Right renal cortex interstitium (tissue), 3 donors: Measurements from ENCODE around the gene TEX48. TPM values are rescaled to one million over a fixed set of nuclear protein-coding genes. Genes with fewer than 3 reads are reported as not detected.

Experiments
- DNase-seq, 3 donors: peaks; one replicate each; pipeline ENCODE4 v3.0.0-alpha.2; 2013; ENCODE audit warnings: low read depth in 3 of 3, low spot score in 2 of 3
- polyA plus RNA-seq, 3 donors: library from polyadenylated mRNA; unstranded; fragments of 120-200 nt; gene quantifications; one replicate each; pipeline ENCODE4 v1.2.1, GENCODE V29; 2013; ENCODE audit not compliant: insufficient read length in 3 of 3

The TEX48 gene
- polyA plus RNA-seq, 3 donors, result not detected

- DNase-seq, result no peak
Observed at GRCh38 chr9:114626415-114627020, 55.5 kb downstream of the TEX48 start.

DNA sequence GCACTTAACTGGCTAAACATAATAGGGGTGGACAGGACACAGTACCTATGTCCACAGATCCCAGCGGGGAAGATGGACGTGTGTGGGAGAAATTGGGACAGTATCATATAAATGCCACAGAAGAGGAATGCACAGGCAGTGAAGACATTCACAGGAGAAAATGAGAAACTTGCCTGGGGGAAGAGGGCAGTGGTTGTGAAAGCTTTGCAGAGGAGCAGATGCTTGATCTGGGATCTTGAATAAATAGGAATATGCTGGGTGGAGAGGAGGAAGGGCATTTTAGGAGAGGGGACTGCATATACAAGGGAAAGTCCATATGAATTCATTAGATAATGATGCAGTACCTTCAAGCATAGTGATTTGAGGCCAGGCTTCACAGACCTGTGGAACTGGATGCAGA is 57.3 kb downstream of the TEX48 start:
- DNase-seq, result no peak

GRCh38 chr9:114621975-114622609 is 59.9 kb downstream of the TEX48 start:
- no peak for DNase-seq

GRCh38 chr9:114621561-114621960 is 60.4 kb downstream of the TEX48 start:
- DNase-seq, result no peak

DNA sequence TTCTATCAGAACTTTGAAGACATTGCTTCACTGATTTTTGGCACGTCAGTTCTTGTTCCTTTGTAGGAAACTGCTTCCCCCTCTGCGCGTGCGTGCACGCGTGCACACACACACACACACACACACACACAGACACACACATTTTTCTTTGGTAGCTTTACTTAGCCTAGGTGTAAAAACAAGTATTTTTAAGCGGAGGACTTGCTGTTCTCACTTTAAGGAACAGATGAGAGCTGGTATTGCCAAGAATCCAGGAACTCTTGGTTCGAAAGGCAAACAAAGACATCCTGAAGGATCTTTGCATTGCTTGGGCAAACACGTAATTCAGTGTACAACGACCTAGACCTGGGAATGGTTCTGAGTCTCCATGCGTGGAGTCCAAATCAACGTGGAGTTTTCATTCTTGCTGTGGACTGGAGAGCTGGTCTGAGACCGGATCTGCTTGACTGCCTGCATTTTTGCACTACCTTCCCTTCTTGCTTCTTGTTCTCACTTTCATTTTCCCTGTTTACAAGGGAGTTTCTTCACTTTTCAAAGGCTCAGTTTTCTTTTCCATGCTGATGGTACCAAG is 62.7 kb downstream of the TEX48 start:
- DNase-seq, result no peak

DNA sequence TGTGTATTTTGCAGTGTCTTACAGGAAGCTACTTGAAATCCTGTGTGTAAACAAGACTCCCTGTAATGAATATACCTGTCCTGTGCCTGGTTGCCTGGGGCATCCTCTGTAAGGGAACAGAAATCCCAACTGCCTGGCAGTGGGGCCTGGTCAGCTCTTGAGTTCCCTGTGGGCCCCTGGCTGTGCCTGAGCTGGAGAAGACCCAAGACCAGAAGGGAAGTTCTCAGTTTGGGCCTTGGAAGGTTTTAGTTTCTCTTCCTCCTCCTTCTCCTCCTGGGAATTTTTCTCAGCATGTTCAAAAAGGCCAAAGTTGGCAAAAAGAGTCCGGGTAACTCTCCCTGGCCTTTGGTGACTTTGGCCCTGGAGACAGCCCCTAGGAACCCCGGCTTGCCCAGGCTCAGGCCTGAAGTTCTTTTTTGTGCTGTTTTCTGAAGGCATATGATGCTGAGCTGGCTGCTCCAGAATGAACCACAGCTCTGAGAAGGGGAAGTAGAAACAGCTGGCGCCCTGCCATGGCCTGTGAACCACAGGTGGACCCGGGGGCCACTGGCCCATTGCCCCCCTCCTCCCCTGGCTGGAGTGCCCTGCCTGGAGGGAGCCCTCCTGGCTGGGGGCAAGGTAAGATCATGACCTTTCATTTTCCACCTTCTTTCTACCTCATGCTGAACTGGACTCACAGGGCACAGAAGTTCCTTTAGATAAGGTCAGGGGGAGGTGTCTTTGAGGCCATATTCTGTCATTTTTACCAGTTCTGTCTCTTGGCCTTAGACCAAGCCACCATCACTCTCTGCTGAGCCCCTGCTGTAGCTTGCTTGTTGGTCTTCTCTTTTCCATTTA is 65.1 kb downstream of the TEX48 start:
- no peak for DNase-seq

Other genes with a start within 250 kb of the TEX48 start
- 1 to 10 TPM; 6.2 to 7.0 (median 6.8) TPM for gene WHRN, start 176.7 kb downstream of the TEX48 start, polyA plus RNA-seq
- 100 to 1,000 TPM; 246 to 262 (median 260) TPM for gene ATP6V1G1, start 94.4 kb downstream of the TEX48 start, polyA plus RNA-seq
- gene TMEM268, start 70.9 kb downstream of the TEX48 start, polyA plus RNA-seq, result 10 to 100 TPM in 1 of 3 donors, 1 to 10 TPM in 2; 8.4 to 11.0 (median 9.4) TPM
- not detected for gene TEX53, start 24.4 kb downstream of the TEX48 start, polyA plus RNA-seq
- 1 to 10 TPM; 3.5 to 8.0 (median 5.3) TPM for gene TNFSF15, start 123.8 kb upstream of the TEX48 start, polyA plus RNA-seq
- gene TNFSF8, start 248.4 kb upstream of the TEX48 start, polyA plus RNA-seq, result under 1 TPM; 0.24 to 0.61 (median 0.46) TPM